ENCODE measurements around the gene ARL2. TPM values are rescaled to one million over a fixed set of nuclear protein-coding genes. Genes with fewer than 3 reads are reported as not detected.
"Not testable (repeated sequence)": the region's sequence is repeated elsewhere in the genome, so short reads cannot be mapped to it uniquely, and the experiment has no call there.

ARL2 gene
- total RNA-seq, 1 donor from 2014 or later = 76.1 TPM

DNA sequence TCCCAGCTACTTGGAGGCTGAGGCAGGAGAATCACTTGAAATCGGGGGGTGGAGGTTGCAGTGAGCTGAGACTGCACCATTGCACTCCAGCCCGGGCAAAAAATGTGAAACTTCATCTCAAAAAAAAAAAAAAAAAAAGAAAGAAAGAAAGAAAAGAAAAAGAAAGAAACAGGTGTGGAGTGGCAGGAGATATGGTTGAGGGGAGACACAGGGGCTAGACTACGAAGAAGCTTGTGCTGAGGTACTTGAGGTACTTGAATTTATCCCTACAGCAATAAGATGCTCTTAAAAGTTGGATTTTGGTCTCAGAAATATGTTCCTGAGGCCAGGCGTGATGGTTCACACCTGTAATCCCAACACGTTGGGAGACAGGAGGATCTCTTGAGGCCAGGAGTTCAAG lies 39.8 kb upstream of the ARL2 start:
- FAIRE-seq = no peak
- H3K4me3 ChIP-seq (ENCODE audit: low read depth, low read length) = no peak overlapping the region
- TF ChIP-seq CTCF (IDR thresholded peaks at IDR 0.05; ENCODE audit: insufficient read depth, low read length, severe bottlenecking) = no peak

DNA sequence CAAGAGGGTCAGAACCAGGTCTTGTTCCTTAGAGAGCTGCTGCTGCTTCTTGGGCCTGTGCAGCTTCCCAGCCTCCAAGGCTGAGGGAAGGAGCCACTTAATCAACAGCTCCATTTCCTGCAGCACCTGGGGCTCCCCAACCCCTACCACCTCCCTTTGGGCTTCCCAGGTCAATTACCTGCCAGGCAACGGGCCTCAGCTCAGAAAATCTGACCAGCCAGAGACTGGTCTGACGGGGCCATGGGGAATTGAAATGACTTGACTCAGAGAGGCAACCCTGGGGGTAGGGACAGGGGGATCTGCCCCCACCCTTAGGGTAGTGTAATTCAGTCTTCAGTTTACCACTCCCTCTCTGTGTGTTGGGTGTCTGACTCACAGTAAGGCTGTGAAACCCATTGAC lies 37.3 kb upstream of the ARL2 start:
- no peak for FAIRE-seq
- Histone ChIP-seq H3K27me3 (ENCODE audit: control insufficient read depth, insufficient read depth, low read length) (no peaks in the 10 kb centered on the region), H3K36me3 (ENCODE audit: control insufficient read depth, insufficient read depth, low read length) (no peaks in the 10 kb centered on the region), H3K4me3 (ENCODE audit: low read depth, low read length) (no peak overlapping the region)
- DNase-seq (ENCODE audit: low read depth) = no peak
- no peak for TF ChIP-seq CTCF (IDR thresholded peaks at IDR 0.05; ENCODE audit: insufficient read depth, low read length, severe bottlenecking)

More for the DNA sequence above, 39.8 kb upstream of the ARL2 start:
- no peak for DNase-seq (ENCODE audit: low read depth)
- no peaks in the 10 kb centered on the region for H3K36me3 ChIP-seq (ENCODE audit: control insufficient read depth, insufficient read depth, low read length)
- no peaks in the 10 kb centered on the region for H3K27me3 ChIP-seq (ENCODE audit: control insufficient read depth, insufficient read depth, low read length)

GRCh38 chr11:64983339-64983738 lies 30.6 kb upstream of the ARL2 start:
- not testable (repeated sequence) for DNase-seq (ENCODE audit: low read depth); FAIRE-seq; H3K36me3 ChIP-seq (ENCODE audit: control insufficient read depth, insufficient read depth, low read length); H3K27me3 ChIP-seq (ENCODE audit: control insufficient read depth, insufficient read depth, low read length); H3K4me3 ChIP-seq (ENCODE audit: low read depth, low read length)

DNA sequence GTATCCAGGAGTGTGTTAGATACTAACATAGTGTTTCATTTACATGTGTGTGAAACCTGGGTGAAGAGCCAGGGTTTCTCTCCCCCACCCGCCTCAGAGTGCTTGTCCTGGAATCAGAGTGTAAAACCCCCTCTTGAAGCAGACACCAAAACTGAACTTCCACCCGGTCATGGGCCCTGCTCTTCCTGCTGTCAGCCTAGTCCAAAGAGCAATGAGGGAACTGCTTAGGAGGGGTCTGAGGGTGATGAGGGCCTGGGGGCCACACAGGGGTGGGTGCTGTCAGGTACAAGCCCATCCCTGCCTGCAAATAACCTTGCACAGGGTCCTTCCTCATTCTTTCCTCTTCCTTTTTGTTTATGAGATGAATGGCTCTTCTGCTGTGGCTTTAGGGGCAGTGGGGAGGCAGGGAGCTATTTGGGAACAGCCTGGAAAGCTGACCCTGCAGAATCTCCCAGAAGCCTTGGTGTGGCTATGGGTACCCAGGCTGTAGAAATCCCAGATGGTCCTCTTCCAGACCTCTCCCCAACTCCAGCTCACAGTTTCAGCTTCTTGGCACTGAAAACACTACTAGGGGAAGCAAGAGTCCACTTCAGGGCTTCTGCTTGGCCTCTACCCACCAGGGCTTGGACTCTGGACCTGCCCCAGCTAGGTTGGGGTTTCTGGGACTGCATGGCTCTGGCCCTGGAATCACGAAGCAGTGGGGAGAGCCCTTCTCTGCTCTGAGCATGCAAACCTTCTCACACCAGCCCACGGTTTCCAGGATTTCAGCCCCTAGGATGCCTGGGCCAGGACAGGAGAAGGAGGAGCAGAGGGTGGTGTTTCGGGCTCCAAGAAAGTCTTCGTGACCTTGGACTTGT lies 25.7 kb upstream of the ARL2 start:
- Histone ChIP-seq H3K36me3 (ENCODE audit: control insufficient read depth, insufficient read depth, low read length) (no peaks in the 10 kb centered on the region), H3K27me3 (ENCODE audit: control insufficient read depth, insufficient read depth, low read length) (no peaks in the 10 kb centered on the region), H3K4me3 (ENCODE audit: low read depth, low read length) (no peak overlapping the region)
- FAIRE-seq (no peak), DNase-seq (ENCODE audit: low read depth) (no peak)
- TF ChIP-seq CTCF (IDR thresholded peaks at IDR 0.05; ENCODE audit: insufficient read depth, low read length, severe bottlenecking) = no peak

DNA sequence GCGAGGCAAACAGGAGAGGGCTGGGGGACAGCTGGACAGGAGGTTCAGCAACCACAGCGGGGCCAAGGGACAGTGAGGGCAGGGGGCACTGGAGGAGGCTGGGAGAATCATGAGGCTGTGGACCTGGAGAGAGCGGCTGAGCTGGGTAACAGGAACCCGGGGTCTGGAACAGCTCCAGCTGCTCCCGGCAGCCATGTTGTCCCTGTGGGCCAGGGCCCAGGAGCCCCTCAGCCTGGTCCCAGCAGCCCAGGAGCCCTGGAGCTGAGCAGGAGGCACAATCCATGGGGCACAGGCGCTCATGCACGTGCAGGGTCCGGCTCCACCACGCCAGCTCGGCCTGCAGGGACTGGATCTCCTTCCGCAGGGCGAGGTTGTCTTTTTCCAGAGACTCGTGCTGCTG lies 24.5 kb upstream of the ARL2 start:
- H3K4me3 ChIP-seq (ENCODE audit: low read depth, low read length) = no peak overlapping the region
- FAIRE-seq (no peak), DNase-seq (ENCODE audit: low read depth) (no peak)
- TF ChIP-seq CTCF (IDR thresholded peaks at IDR 0.05; ENCODE audit: insufficient read depth, low read length, severe bottlenecking) = no peak
- no peaks in the 10 kb centered on the region for H3K27me3 ChIP-seq (ENCODE audit: control insufficient read depth, insufficient read depth, low read length)
- no peaks in the 10 kb centered on the region for H3K36me3 ChIP-seq (ENCODE audit: control insufficient read depth, insufficient read depth, low read length)

GRCh38 chr11:64990222-64990923 lies 23.6 kb upstream of the ARL2 start:
- DNase-seq (ENCODE audit: low read depth) (no peak), FAIRE-seq (no peak)

More at GRCh38 chr11:64990222-64990923, 23.6 kb upstream of the ARL2 start:
- H3K4me3 ChIP-seq (ENCODE audit: low read depth, low read length) = no peak overlapping the region
- TF ChIP-seq CTCF (IDR thresholded peaks at IDR 0.05; ENCODE audit: insufficient read depth, low read length, severe bottlenecking) = no peak
- H3K27me3 ChIP-seq (ENCODE audit: control insufficient read depth, insufficient read depth, low read length) = no peaks in the 10 kb centered on the region
- no peaks in the 10 kb centered on the region for H3K36me3 ChIP-seq (ENCODE audit: control insufficient read depth, insufficient read depth, low read length)

All from bronchial epithelial cell (primary cell).